HUES64 (cell line): ENCODE results near the gene GALK1. TPM values are rescaled to one million over a fixed set of nuclear protein-coding genes. Genes with fewer than 3 reads are reported as not detected.
A peak's percentile ranks its signal among the peaks of the same experiment; 100 is the strongest.
"Not testable (repeated sequence)": the region's sequence is repeated elsewhere in the genome, so short reads cannot be mapped to it uniquely, and the experiment has no call there.

Source experiments
- H3K27ac ChIP-seq: 2 replicates; pipeline ENCODE4 v1.7.0; 2013; ENCODE audit warnings: low read depth, low read length, inconsistent platforms
- H3K27me3 ChIP-seq: 2 replicates; pipeline ENCODE4 v1.6.1; 2013; ENCODE audit warnings: mild to moderate bottlenecking, low read length; ENCODE audit not compliant: insufficient read depth
- H3K36me3 ChIP-seq: 2 replicates; pipeline ENCODE4 v1.6.1; 2013; ENCODE audit warnings: mild to moderate bottlenecking, low read length; ENCODE audit not compliant: insufficient read depth
- H3K4me1 ChIP-seq: 2 replicates; pipeline ENCODE4 v1.6.1; 2013; ENCODE audit warnings: mild to moderate bottlenecking, low read length, moderate library complexity; ENCODE audit not compliant: insufficient read depth
- H3K4me3 ChIP-seq: 2 replicates; pipeline ENCODE4 v1.5.1; 2013; ENCODE audit warnings: mild to moderate bottlenecking, low read length, moderate library complexity
- H3K9ac ChIP-seq: 2 replicates; pipeline ENCODE4 v1.6.1; 2013; ENCODE audit warnings: mild to moderate bottlenecking, low read depth, low read length
- H3K9me3 ChIP-seq: 2 replicates; pipeline ENCODE4 v1.6.1; 2013; ENCODE audit warnings: low read depth, low read length; ENCODE audit not compliant: insufficient read depth
- WGBS: fragments of 150-250, 120-280 bp; methylation state at CpG from one replicate; pipeline ENCODE4 v1.1.7; 2013; ENCODE audit warnings: missing lambda C conversion rate; 5-methylcytosine and 5-hydroxymethylcytosine counted together
- polyA plus RNA-seq, 2 experiments: library from polyadenylated mRNA; stranded (reverse); fragments of 50-300 nt; gene quantifications; one replicate each; pipeline ENCODE4 v1.2.3, GENCODE V29; 2013

Gene GALK1
- polyA plus RNA-seq (2013, experiment 1 of 2): 13.6 TPM
- 19.8 TPM for polyA plus RNA-seq (2013, experiment 2 of 2)

GRCh38 chr17:75764711-75765421, at the start of gene GALK1:
GALK1 (minus strand) TSS chr17:75765192; CDS start chr17:75765136, 56 bp downstream.
- Histone ChIP-seq H3K27ac (peak within 1 kb of the TSS; percentile 1; the same call in 1 of the 2 replicates), H3K27me3 (0 out of 2 replicates have a peak, but pooled peaks cover 5% of the 10 kb centered on the region), H3K9me3 (no peaks in the 10 kb centered on the region), H3K9ac (peak within 1 kb of the TSS; percentile 71), H3K4me3 (peak within 1 kb of the TSS; percentile 80), H3K36me3 (no peaks in the 10 kb centered on the region), H3K4me1 (peaks cover 6% of the 10 kb centered on the region)
- 2% methylated on average over 71 of the region's 71 CpGs for WGBS

- Histone ChIP-seq H3K36me3 (peaks cover 90% of the 10 kb centered on the region), H3K9me3 (no peaks in the 10 kb centered on the region), H3K27ac (no peak overlapping the region), H3K4me1 (no peaks in the 10 kb centered on the region), H3K4me3 (no peak overlapping the region), H3K9ac (no peak overlapping the region), H3K27me3 (no peaks in the 10 kb centered on the region)
- 95% methylated on average over 6 of the region's 6 CpGs for WGBS
Observed at GRCh38 chr17:75814021-75814395, 49.0 kb upstream of the GALK1 start.

GRCh38 chr17:75813081-75814020, 48.4 kb upstream of the GALK1 start:
- no peaks in the 10 kb centered on the region for H3K27me3 ChIP-seq
- 97% methylated on average over 24 of the region's 24 CpGs for WGBS
- no peak overlapping the region for H3K27ac ChIP-seq
- no peaks in the 10 kb centered on the region for H3K9me3 ChIP-seq
- H3K4me3 ChIP-seq: no peak overlapping the region
- H3K36me3 ChIP-seq: peaks cover 85% of the 10 kb centered on the region
- no peak overlapping the region for H3K9ac ChIP-seq
- H3K4me1 ChIP-seq: no peaks in the 10 kb centered on the region

- H3K9ac ChIP-seq: no peak overlapping the region
- no peak overlapping the region for H3K4me3 ChIP-seq
- peaks cover 81% of the 10 kb centered on the region for H3K36me3 ChIP-seq
- H3K4me1 ChIP-seq: no peaks in the 10 kb centered on the region
- H3K27me3 ChIP-seq: no peaks in the 10 kb centered on the region
- no peaks in the 10 kb centered on the region for H3K9me3 ChIP-seq
- WGBS: 97% methylated on average over 27 of the region's 27 CpGs
- H3K27ac ChIP-seq: no peak overlapping the region
Observed at GRCh38 chr17:75812096-75813013, 47.4 kb upstream of the GALK1 start.

- no peak overlapping the region for H3K4me3 ChIP-seq
- no peaks in the 10 kb centered on the region for H3K9me3 ChIP-seq
- H3K9ac ChIP-seq: no peak overlapping the region
- 92% methylated on average over 7 of the region's 7 CpGs for WGBS
- H3K27me3 ChIP-seq: no peaks in the 10 kb centered on the region
- H3K27ac ChIP-seq: no peak overlapping the region
- H3K4me1 ChIP-seq: no peaks in the 10 kb centered on the region
- peaks cover 70% of the 10 kb centered on the region for H3K36me3 ChIP-seq
Observed at GRCh38 chr17:75811174-75811573, 46.2 kb upstream of the GALK1 start.

GRCh38 chr17:75810756-75811155, 45.8 kb upstream of the GALK1 start:
- H3K4me3 ChIP-seq, H3K9me3 ChIP-seq, H3K4me1 ChIP-seq, H3K27me3 ChIP-seq, H3K27ac ChIP-seq, H3K9ac ChIP-seq: not testable (repeated sequence)
- peaks cover 65% of the 10 kb centered on the region for H3K36me3 ChIP-seq
- 97% methylated on average over 11 of the region's 11 CpGs for WGBS

- Histone ChIP-seq H3K9ac (no peak overlapping the region), H3K27ac (no peak overlapping the region), H3K4me3 (no peak overlapping the region), H3K36me3 (peaks cover 61% of the 10 kb centered on the region), H3K27me3 (no peaks in the 10 kb centered on the region), H3K4me1 (no peaks in the 10 kb centered on the region), H3K9me3 (no peaks in the 10 kb centered on the region)
- WGBS: 98% methylated on average over 5 of the region's 5 CpGs
Observed at GRCh38 chr17:75810216-75810615, 45.2 kb upstream of the GALK1 start.

- H3K27ac ChIP-seq: no peak overlapping the region
- no peaks in the 10 kb centered on the region for H3K9me3 ChIP-seq
- H3K4me3 ChIP-seq: no peak overlapping the region
- 97% methylated on average over 24 of the region's 24 CpGs for WGBS
- H3K4me1 ChIP-seq: no peaks in the 10 kb centered on the region
- no peak overlapping the region for H3K9ac ChIP-seq
- H3K36me3 ChIP-seq: peaks cover 56% of the 10 kb centered on the region
- H3K27me3 ChIP-seq: no peaks in the 10 kb centered on the region
Observed at GRCh38 chr17:75809631-75810111, 44.7 kb upstream of the GALK1 start.

GRCh38 chr17:75808905-75809621, 44.1 kb upstream of the GALK1 start:
- H3K36me3 ChIP-seq: peaks cover 50% of the 10 kb centered on the region

GRCh38 chr17:75808549-75808904, 43.5 kb upstream of the GALK1 start:
- H3K4me1 ChIP-seq: no peaks in the 10 kb centered on the region
- no peak overlapping the region for H3K27ac ChIP-seq
- no peak overlapping the region for H3K9ac ChIP-seq
- H3K9me3 ChIP-seq: no peaks in the 10 kb centered on the region
- H3K36me3 ChIP-seq: peaks cover 50% of the 10 kb centered on the region
- H3K27me3 ChIP-seq: no peaks in the 10 kb centered on the region
- H3K4me3 ChIP-seq: no peak overlapping the region
- 90% methylated on average over 4 of the region's 4 CpGs for WGBS

More at GRCh38 chr17:75808905-75809621, 44.1 kb upstream of the GALK1 start:
- Histone ChIP-seq H3K9me3 (no peaks in the 10 kb centered on the region), H3K9ac (no peak overlapping the region), H3K27ac (no peak overlapping the region), H3K4me3 (no peak overlapping the region), H3K4me1 (no peaks in the 10 kb centered on the region), H3K27me3 (no peaks in the 10 kb centered on the region)
- WGBS: 93% methylated on average over 18 of the region's 18 CpGs
